Umbilical cord (tissue), 2 donors: ENCODE measurements around the gene RAPGEF6. TPM values are rescaled to one million over a fixed set of nuclear protein-coding genes. Genes with fewer than 3 reads are reported as not detected.
A peak's percentile ranks its signal among the peaks of the same experiment; 100 is the strongest.
"Not testable (repeated sequence)": the region's sequence is repeated elsewhere in the genome, so short reads cannot be mapped to it uniquely, and the experiment has no call there.

Experiments used
- DNase-seq: peaks from one replicate; pipeline ENCODE4 v3.0.0-alpha.2; 2015; ENCODE audit warnings: low spot score
- total RNA-seq: library from RNA; depleted of rRNA; stranded (reverse); fragments of >200 nt; gene quantifications from one replicate; pipeline ENCODE4 v1.2.3, GENCODE V29; 2014; ENCODE audit warnings: low replicate concordance; ENCODE audit not compliant: insufficient read depth

Gene RAPGEF6
- total RNA-seq, 1 donor from 2014 or later = 45.7 TPM

- peak; percentile 20 for DNase-seq
These were observed 129.7 kb downstream of the RAPGEF6 start for GRCh38 chr5:131505237-131505908.

- no peak for DNase-seq
These were observed 138.7 kb downstream of the RAPGEF6 start for GRCh38 chr5:131496400-131496713.

- DNase-seq = no peak
These were observed 139.3 kb downstream of the RAPGEF6 start for GRCh38 chr5:131495536-131496399.

GRCh38 chr5:131491749-131492148, 143.3 kb downstream of the RAPGEF6 start:
- peak; percentile 18 for DNase-seq

GRCh38 chr5:131488463-131488862, 146.6 kb downstream of the RAPGEF6 start:
- DNase-seq = no peak

GRCh38 chr5:131487371-131487770, 147.7 kb downstream of the RAPGEF6 start:
- DNase-seq = not testable (repeated sequence)

GRCh38 chr5:131482617-131483016, 152.4 kb downstream of the RAPGEF6 start:
- no peak for DNase-seq

- no peak for DNase-seq
These were observed 153.5 kb downstream of the RAPGEF6 start for GRCh38 chr5:131481569-131481968.

GRCh38 chr5:131475541-131475941, 159.5 kb downstream of the RAPGEF6 start:
- peak; percentile 38 for DNase-seq

GRCh38 chr5:131473731-131474130, 161.3 kb downstream of the RAPGEF6 start:
- DNase-seq = no peak

GRCh38 chr5:131466171-131466766, 168.8 kb downstream of the RAPGEF6 start:
- DNase-seq = no peak

- DNase-seq = no peak
These were observed 171.4 kb downstream of the RAPGEF6 start for GRCh38 chr5:131463656-131464055.

GRCh38 chr5:131462454-131462853, 172.6 kb downstream of the RAPGEF6 start:
- DNase-seq = peak; percentile 8

- no peak for DNase-seq
These were observed 173.3 kb downstream of the RAPGEF6 start for GRCh38 chr5:131461742-131462141.

- no peak for DNase-seq
These were observed 174.0 kb downstream of the RAPGEF6 start for GRCh38 chr5:131460867-131461572.

- DNase-seq = no peak
These were observed 174.9 kb downstream of the RAPGEF6 start for GRCh38 chr5:131460133-131460532.

GRCh38 chr5:131459216-131459615, 175.8 kb downstream of the RAPGEF6 start:
- DNase-seq = no peak

- DNase-seq = no peak
These were observed 177.8 kb downstream of the RAPGEF6 start for GRCh38 chr5:131457193-131457592.

- no peak for DNase-seq
These were observed 184.1 kb downstream of the RAPGEF6 start for GRCh38 chr5:131450941-131451340.

GRCh38 chr5:131441184-131441583, 193.8 kb downstream of the RAPGEF6 start:
- no peak for DNase-seq

GRCh38 chr5:131436081-131436480, 198.9 kb downstream of the RAPGEF6 start:
- DNase-seq = peak; percentile 23

GRCh38 chr5:131433109-131433508, 201.9 kb downstream of the RAPGEF6 start:
- no peak for DNase-seq
